ENCODE data around the gene TANC1.

Gene TANC1

GRCh38 chr2:159066541-159067156 is 98.2 kb downstream of the TANC1 start:
- DNase-seq: no peak

GRCh38 chr2:159067971-159068370 is 99.5 kb downstream of the TANC1 start:
- no peak for DNase-seq

GRCh38 chr2:159069229-159069628 is 100.8 kb downstream of the TANC1 start:
- no peak for DNase-seq

GRCh38 chr2:159070235-159070634 is 101.8 kb downstream of the TANC1 start:
- DNase-seq: no peak

- DNase-seq: no peak
These were observed 102.9 kb downstream of the TANC1 start for GRCh38 chr2:159071190-159071915.

- no peak for DNase-seq
These were observed 104.4 kb downstream of the TANC1 start for GRCh38 chr2:159072795-159073194.

GRCh38 chr2:159073256-159073655 is 104.8 kb downstream of the TANC1 start:
- no peak for DNase-seq

- DNase-seq: no peak
These were observed 106.2 kb downstream of the TANC1 start for GRCh38 chr2:159074605-159075004.

- no peak for DNase-seq
These were observed 107.3 kb downstream of the TANC1 start for GRCh38 chr2:159075727-159076126.

GRCh38 chr2:159076241-159076640 is 107.8 kb downstream of the TANC1 start:
- no peak for DNase-seq

GRCh38 chr2:159077869-159078268 is 109.4 kb downstream of the TANC1 start:
- no peak for DNase-seq

GRCh38 chr2:159078443-159078842 is 110.0 kb downstream of the TANC1 start:
- no peak for DNase-seq

- no peak for DNase-seq
These were observed 112.2 kb downstream of the TANC1 start for GRCh38 chr2:159080641-159081040.

GRCh38 chr2:159082119-159082518 is 113.7 kb downstream of the TANC1 start:
- DNase-seq: no peak

GRCh38 chr2:159084384-159085370 is 116.2 kb downstream of the TANC1 start:
- no peak for DNase-seq

- DNase-seq: no peak
These were observed 117.9 kb downstream of the TANC1 start for GRCh38 chr2:159086342-159086741.

GRCh38 chr2:159086826-159087225 is 118.4 kb downstream of the TANC1 start:
- DNase-seq: no peak

GRCh38 chr2:159088906-159089305 is 120.5 kb downstream of the TANC1 start:
- DNase-seq: no peak

- DNase-seq: no peak
These were observed 121.1 kb downstream of the TANC1 start for GRCh38 chr2:159089543-159089942.

GRCh38 chr2:159090514-159091201 is 122.2 kb downstream of the TANC1 start:
- no peak for DNase-seq

- no peak for DNase-seq
These were observed 122.9 kb downstream of the TANC1 start for GRCh38 chr2:159091381-159091780.

- DNase-seq: no peak
These were observed 123.5 kb downstream of the TANC1 start for GRCh38 chr2:159091976-159092375.

- no peak for DNase-seq
These were observed 125.1 kb downstream of the TANC1 start for GRCh38 chr2:159093497-159093896.
